Type B pancreatic cell (in vitro differentiated cells): ENCODE data around the gene TRAF1. TPM values are rescaled to one million over a fixed set of nuclear protein-coding genes. Genes with fewer than 3 reads are reported as not detected.

Experiments used
- DNase-seq: peaks from one replicate; pipeline ENCODE4 v3.0.0; 2021; ENCODE audit warnings: mixed read lengths; ENCODE audit not compliant: unreplicated experiment; ENCODE audit errors: extremely low spot score
- H3K27ac Mint-ChIP-seq: 2 replicates; pipeline ENCODE4 v1.8.0; 2021; ENCODE audit warnings: mild to moderate bottlenecking, mixed read lengths
- H3K27me3 Mint-ChIP-seq: 2 replicates; pipeline ENCODE4 v1.8.0; 2021; ENCODE audit warnings: mixed read lengths
- H3K36me3 Mint-ChIP-seq: 2 replicates; pipeline ENCODE4 v1.8.0; 2021; ENCODE audit warnings: mixed read lengths
- H3K4me1 Mint-ChIP-seq: one replicate; pipeline ENCODE4 v1.8.0; 2021; ENCODE audit warnings: mixed read lengths; ENCODE audit not compliant: unreplicated experiment
- H3K4me3 Mint-ChIP-seq: 2 replicates; pipeline ENCODE4 v1.8.0; 2021; ENCODE audit warnings: mild to moderate bottlenecking, mixed read lengths
- H3K9me3 Mint-ChIP-seq: 2 replicates; pipeline ENCODE4 v1.8.0; 2021; ENCODE audit warnings: mixed read lengths
- total RNA-seq: library from RNA; stranded (reverse); gene quantifications from 2 replicates; pipeline ENCODE4 v1.2.1, GENCODE V29; 2021; ENCODE audit warnings: low replicate concordance
- TF ChIP-seq, protein P1 (sequence below): fragments of 200-600 bp; sonication (generic); conservative IDR thresholded peaks from 2 replicates; pipeline ENCODE4 v1.5.0; 2021; ENCODE audit warnings: antibody characterized with exemption, mild to moderate bottlenecking

Gene TRAF1
- total RNA-seq, 1 donor from 2014 or later: 3.1 TPM

DNA sequence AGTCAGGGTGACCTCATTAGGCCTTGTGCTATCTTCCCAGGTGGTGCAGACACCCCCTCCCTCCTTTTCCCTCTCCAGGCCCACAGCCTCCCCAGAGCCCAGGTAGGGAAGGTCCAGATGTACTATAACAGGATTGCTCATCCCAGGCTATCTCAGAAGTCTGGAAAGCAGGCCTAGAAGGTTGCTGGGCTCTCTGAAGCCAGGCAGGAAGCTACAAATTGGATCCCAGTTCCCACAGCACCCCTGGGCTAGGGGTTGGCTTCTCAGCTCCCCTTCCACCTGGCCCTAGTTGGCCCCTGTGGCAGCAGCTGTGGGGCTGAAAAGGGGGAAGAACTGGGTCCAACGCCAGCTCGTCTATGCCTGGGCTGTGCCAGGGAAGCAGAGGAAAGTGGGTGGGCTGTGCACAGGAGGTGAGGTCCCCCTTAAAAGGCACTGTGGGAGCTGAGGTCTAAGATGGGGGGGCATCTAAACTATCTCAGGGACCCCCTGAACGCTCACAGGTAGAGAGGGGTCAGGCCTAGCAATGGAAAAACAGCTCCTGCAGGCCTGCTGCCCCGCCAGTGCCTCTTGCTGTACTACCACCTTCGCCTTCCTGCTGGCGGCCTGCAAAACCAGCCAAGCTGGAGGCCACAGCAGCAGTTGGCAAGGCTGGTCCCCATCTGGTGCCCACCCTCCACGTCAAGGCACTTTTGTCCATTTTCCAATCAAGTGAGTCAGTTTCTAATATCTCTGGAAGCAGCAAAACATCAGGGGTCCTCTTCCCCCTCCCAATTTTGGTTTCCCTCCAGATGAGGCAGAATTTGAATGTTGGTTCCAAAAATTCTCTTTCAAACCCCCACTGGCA is 70.5 kb downstream of the TRAF1 start:
- H3K9me3 Mint-ChIP-seq: no peaks in the 10 kb centered on the region
- no peak overlapping the region for H3K4me3 Mint-ChIP-seq
- peaks cover 10% of the 10 kb centered on the region for H3K36me3 Mint-ChIP-seq
- H3K4me1 Mint-ChIP-seq: peaks cover 7% of the 10 kb centered on the region
- TF ChIP-seq, protein P1, sequence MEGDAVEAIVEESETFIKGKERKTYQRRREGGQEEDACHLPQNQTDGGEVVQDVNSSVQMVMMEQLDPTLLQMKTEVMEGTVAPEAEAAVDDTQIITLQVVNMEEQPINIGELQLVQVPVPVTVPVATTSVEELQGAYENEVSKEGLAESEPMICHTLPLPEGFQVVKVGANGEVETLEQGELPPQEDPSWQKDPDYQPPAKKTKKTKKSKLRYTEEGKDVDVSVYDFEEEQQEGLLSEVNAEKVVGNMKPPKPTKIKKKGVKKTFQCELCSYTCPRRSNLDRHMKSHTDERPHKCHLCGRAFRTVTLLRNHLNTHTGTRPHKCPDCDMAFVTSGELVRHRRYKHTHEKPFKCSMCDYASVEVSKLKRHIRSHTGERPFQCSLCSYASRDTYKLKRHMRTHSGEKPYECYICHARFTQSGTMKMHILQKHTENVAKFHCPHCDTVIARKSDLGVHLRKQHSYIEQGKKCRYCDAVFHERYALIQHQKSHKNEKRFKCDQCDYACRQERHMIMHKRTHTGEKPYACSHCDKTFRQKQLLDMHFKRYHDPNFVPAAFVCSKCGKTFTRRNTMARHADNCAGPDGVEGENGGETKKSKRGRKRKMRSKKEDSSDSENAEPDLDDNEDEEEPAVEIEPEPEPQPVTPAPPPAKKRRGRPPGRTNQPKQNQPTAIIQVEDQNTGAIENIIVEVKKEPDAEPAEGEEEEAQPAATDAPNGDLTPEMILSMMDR: no peak
- DNase-seq: no peak
- no peak overlapping the region for H3K27ac Mint-ChIP-seq
- no peaks in the 10 kb centered on the region for H3K27me3 Mint-ChIP-seq

DNA sequence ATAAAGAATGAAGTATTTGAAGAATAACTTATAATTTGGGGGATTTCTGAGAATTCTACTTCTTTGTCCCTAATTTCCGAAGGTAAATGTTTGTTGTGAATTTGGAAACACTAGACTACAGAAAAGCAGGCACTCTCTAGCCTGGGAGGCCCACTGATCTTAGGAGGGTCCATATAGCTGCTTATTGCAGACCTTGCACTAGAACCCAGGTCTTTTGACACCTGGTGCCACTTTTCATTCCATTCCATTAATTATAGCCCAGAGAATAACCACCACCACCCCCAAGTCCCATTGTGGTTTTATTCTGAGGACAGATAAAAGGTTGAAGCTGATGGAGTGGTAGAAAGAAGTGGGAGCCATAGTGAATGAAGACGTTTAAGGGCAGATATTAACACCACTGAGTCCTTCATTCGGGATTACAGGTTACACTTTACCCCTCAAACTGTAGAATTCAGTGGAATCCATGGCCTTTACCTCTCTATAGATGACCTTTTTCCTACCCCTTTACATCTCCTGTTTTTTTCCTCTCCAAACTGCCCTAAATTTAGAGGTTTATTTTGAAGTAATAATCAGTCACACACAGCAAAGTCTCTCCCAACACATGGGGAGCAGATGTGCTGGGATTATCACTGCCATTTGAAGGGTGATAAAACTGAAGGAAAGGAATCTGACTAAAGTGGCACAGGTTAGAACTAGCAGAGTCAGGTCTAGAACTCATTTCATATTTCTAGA is 71.8 kb downstream of the TRAF1 start:
- TF ChIP-seq, protein P1: no peak
- Mint-ChIP-seq H3K4me3 (no peak overlapping the region), H3K27me3 (no peaks in the 10 kb centered on the region), H3K36me3 (peaks cover 1% of the 10 kb centered on the region), H3K4me1 (peaks cover 7% of the 10 kb centered on the region), H3K27ac (no peak overlapping the region), H3K9me3 (no peaks in the 10 kb centered on the region)
- DNase-seq: no peak

DNA sequence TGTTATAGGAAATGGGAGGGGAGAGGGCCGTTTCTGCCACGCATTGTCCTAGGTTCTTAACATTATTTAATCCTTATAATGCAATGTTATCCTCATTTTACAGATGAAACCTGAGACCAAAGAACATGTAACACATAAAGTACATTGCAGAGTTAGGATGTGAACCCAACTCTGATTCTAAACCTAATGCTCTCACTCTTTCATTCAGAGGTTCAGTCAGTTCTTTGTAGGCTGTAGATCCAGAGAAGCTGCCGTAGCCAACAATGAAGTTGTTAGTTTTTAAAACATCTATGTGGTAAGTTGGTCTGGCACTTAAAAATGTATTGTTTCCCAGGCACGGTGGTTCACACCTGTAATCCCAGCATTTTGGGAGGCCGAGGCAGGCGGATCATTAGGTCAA is 73.4 kb downstream of the TRAF1 start:
- Mint-ChIP-seq H3K36me3 (no peaks in the 10 kb centered on the region), H3K27me3 (no peaks in the 10 kb centered on the region), H3K4me3 (no peak overlapping the region), H3K4me1 (peaks cover 7% of the 10 kb centered on the region), H3K27ac (no peak overlapping the region), H3K9me3 (no peaks in the 10 kb centered on the region)
- no peak for DNase-seq
- TF ChIP-seq, protein P1: no peak

Other genes starting within 250 kb of the TRAF1 start
- 14.7 and 17.4 TPM in 2 replicates for gene MEGF9, start 212.3 kb downstream of the TRAF1 start, total RNA-seq
- gene FBXW2, start 133.4 kb downstream of the TRAF1 start, total RNA-seq: 67.7 and 68.2 TPM in 2 replicates
- 43.6 and 45.2 TPM in 2 replicates for gene PSMD5, start 83.9 kb downstream of the TRAF1 start, total RNA-seq
- gene PHF19, start 49.6 kb downstream of the TRAF1 start, total RNA-seq: 31.0 and 39.6 TPM in 2 replicates
- gene C5, start 123.5 kb upstream of the TRAF1 start, total RNA-seq: 4.9 and 10.0 TPM in 2 replicates
- gene CNTRL, start 148.2 kb upstream of the TRAF1 start, total RNA-seq: 10.4 and 20.9 TPM in 2 replicates